IPS-18c (cell line): ENCODE results near the gene TPPP2.

Experiments
- H3K4me3 ChIP-seq: 2 replicates; pipeline ENCODE4 v1.7.0; 2013; ENCODE audit warnings: low read depth, mild to moderate bottlenecking, low read length, moderate library complexity; ENCODE audit not compliant: insufficient read depth
- H3K9me3 ChIP-seq: one replicate; pipeline ENCODE4 v1.6.1; 2013; ENCODE audit warnings: mild to moderate bottlenecking, low read length, moderate library complexity; ENCODE audit not compliant: control insufficient read depth, insufficient read depth

TPPP2 gene

GRCh38 chr14:21011136-21011535 is 18.9 kb upstream of the TPPP2 start:
- H3K9me3 ChIP-seq, result no peaks in the 10 kb centered on the region
- no peak overlapping the region for H3K4me3 ChIP-seq

GRCh38 chr14:21014761-21015190 is 15.2 kb upstream of the TPPP2 start:
- no peak overlapping the region for H3K4me3 ChIP-seq
- no peaks in the 10 kb centered on the region for H3K9me3 ChIP-seq

GRCh38 chr14:21015312-21015711 is 14.7 kb upstream of the TPPP2 start:
- H3K4me3 ChIP-seq, result no peak overlapping the region
- no peaks in the 10 kb centered on the region for H3K9me3 ChIP-seq

- Histone ChIP-seq H3K9me3 (no peaks in the 10 kb centered on the region), H3K4me3 (no peak overlapping the region)
Measured at GRCh38 chr14:21016413-21017190, 13.4 kb upstream of the TPPP2 start.

GRCh38 chr14:21017528-21018245 is 12.3 kb upstream of the TPPP2 start:
- Histone ChIP-seq H3K4me3 (no peak overlapping the region), H3K9me3 (no peaks in the 10 kb centered on the region)

GRCh38 chr14:21018286-21018685 is 11.7 kb upstream of the TPPP2 start:
- no peaks in the 10 kb centered on the region for H3K9me3 ChIP-seq
- no peak overlapping the region for H3K4me3 ChIP-seq

GRCh38 chr14:21018781-21019180 is 11.2 kb upstream of the TPPP2 start:
- no peak overlapping the region for H3K4me3 ChIP-seq
- no peaks in the 10 kb centered on the region for H3K9me3 ChIP-seq

GRCh38 chr14:21019366-21019765 is 10.7 kb upstream of the TPPP2 start:
- Histone ChIP-seq H3K9me3 (no peaks in the 10 kb centered on the region), H3K4me3 (no peak overlapping the region)

- Histone ChIP-seq H3K9me3 (no peaks in the 10 kb centered on the region), H3K4me3 (no peak overlapping the region)
Measured at GRCh38 chr14:21020977-21021545, 9.0 kb upstream of the TPPP2 start.

GRCh38 chr14:21022686-21023085 is 7.3 kb upstream of the TPPP2 start:
- Histone ChIP-seq H3K4me3 (no peak overlapping the region), H3K9me3 (no peaks in the 10 kb centered on the region)

- Histone ChIP-seq H3K4me3 (no peak overlapping the region), H3K9me3 (no peaks in the 10 kb centered on the region)
Measured at GRCh38 chr14:21023174-21023573, 6.8 kb upstream of the TPPP2 start.

GRCh38 chr14:21023817-21024584 is 6.0 kb upstream of the TPPP2 start:
- no peaks in the 10 kb centered on the region for H3K9me3 ChIP-seq
- peak overlapping the region; percentile 74 for H3K4me3 ChIP-seq

- peak within 1 kb of the TSS; percentile 74 for H3K4me3 ChIP-seq
- no peaks in the 10 kb centered on the region for H3K9me3 ChIP-seq
Measured at GRCh38 chr14:21024585-21025370, 5.2 kb upstream of the TPPP2 start, which contains the start of gene NDRG2. TSS of gene NDRG2 (minus strand) at chr14:21025061. CDS start at chr14:21023315, 1,746 bp downstream.

- no peaks in the 10 kb centered on the region for H3K9me3 ChIP-seq
- peak overlapping the region; percentile 71 for H3K4me3 ChIP-seq
Measured at GRCh38 chr14:21025371-21026273, 4.4 kb upstream of the TPPP2 start.

GRCh38 chr14:21026274-21026987 is 3.6 kb upstream of the TPPP2 start:
- H3K9me3 ChIP-seq, result no peaks in the 10 kb centered on the region
- peak overlapping the region; percentile 43; the same call in 1 of the 2 replicates for H3K4me3 ChIP-seq
